Measurements from ENCODE around the gene TFEB. TPM values are rescaled to one million over a fixed set of nuclear protein-coding genes. Genes with fewer than 3 reads are reported as not detected.

The TFEB gene
- total RNA-seq, 1 donor from 2014 or later: 37.8 TPM

DNA sequence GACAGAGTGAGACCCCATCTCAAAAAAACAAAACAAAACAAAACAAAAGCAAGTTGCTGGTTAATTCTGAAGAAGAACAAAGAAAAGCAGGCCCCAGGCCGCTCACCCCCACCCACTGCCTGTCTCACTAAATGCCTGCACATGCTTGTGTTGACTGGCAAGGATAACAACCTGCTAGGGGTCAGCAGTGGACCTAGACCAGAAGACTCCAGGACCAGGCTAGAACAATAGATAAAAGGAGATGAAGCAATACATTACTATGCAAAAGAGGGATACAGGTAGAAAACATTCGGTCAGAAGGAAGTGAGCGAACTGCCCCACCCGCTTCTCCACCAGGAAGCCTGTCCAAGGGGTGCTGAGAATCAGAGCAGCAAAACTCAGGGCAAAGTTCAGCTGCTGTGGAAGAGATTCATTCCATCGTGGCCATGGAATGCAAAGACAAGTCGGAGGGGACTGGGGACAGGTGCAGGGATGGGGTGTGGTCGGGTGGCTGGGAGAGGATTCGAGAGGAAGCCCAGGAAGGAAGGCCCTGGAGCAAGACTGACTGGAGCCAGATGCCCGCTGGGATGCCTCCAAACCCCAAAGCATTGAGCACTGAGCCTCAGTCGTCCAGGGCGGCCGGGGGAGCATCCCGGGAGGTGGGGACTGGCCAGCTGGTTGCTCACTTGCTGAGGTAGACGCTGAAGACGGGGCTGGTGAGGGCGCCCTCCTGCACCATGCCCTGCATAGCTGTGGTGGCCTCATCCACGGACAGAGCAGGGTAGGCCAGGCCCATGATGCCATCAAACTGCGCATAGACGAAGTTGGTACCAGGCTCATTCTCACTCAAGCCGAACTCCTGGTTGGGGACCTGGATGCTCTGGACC lies 6.5 kb upstream of the TFEB start:
- intact Hi-C loops (cut with DNase I): no loop called here
- Histone ChIP-seq H3K36me3 (no peaks in the 10 kb centered on the region), H3K27me3 (no peaks in the 10 kb centered on the region), H3K9me3 (no peaks in the 10 kb centered on the region), H3K4me3 (no peak overlapping the region), H3K27ac (no peak overlapping the region), H3K4me1 (no peaks in the 10 kb centered on the region)
- DNase-seq (ENCODE audit: extremely low spot score in 2 of 2): no peak
- TF ChIP-seq POLR2A (IDR thresholded peaks at IDR 0.05): no peak
- TF ChIP-seq POLR2AphosphoS5 (IDR thresholded peaks at IDR 0.05; ENCODE audit: insufficient read depth in 1 of 2, low read depth in 1 of 2): no peak
- TF ChIP-seq, protein P1, sequence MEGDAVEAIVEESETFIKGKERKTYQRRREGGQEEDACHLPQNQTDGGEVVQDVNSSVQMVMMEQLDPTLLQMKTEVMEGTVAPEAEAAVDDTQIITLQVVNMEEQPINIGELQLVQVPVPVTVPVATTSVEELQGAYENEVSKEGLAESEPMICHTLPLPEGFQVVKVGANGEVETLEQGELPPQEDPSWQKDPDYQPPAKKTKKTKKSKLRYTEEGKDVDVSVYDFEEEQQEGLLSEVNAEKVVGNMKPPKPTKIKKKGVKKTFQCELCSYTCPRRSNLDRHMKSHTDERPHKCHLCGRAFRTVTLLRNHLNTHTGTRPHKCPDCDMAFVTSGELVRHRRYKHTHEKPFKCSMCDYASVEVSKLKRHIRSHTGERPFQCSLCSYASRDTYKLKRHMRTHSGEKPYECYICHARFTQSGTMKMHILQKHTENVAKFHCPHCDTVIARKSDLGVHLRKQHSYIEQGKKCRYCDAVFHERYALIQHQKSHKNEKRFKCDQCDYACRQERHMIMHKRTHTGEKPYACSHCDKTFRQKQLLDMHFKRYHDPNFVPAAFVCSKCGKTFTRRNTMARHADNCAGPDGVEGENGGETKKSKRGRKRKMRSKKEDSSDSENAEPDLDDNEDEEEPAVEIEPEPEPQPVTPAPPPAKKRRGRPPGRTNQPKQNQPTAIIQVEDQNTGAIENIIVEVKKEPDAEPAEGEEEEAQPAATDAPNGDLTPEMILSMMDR (IDR thresholded peaks at IDR 0.05): no peak

DNA sequence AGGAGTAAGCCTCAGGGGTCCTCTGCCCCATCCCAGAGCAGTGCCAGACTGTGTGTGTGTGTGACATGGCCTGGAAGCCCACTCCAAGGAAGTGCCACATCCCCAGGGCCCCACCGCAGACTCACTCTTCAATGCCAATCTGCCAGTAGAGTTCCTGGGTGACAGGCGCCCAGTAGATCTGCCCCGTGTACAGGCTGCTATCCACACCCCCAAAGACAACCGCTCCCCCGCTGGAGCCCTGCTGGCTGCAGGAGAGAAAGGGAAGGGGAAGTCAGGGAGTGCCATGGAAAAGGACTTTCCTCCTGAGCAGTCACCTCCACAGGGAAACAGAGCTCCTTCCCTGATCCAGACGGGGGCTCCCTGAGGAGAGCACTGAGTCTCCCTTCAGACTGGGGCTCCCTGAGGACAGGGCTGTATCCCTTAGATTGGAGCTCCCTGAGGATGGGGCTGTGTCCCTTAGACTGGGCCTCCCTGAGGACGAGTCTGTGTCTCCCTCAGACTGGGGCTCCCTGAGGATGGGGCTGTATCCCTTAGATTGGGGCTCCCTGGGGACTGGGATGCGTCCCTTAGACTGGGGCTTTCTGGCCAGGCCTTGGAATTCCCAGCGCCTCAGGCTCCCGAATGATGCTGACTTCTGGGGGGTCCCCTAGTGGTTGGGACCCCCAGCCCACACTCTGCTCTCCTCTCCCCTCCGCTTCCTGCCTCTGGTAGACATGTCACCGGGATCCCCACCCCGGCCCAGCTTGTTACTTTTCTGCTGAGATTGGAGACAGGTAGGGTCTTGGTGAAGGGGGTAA lies 5.2 kb upstream of the TFEB start:
- Histone ChIP-seq H3K4me3 (no peak overlapping the region), H3K9me3 (no peaks in the 10 kb centered on the region), H3K4me1 (peaks cover 7% of the 10 kb centered on the region), H3K36me3 (no peaks in the 10 kb centered on the region), H3K27me3 (no peaks in the 10 kb centered on the region), H3K27ac (no peak overlapping the region)
- TF ChIP-seq, protein P1 (IDR thresholded peaks at IDR 0.05): no peak
- TF ChIP-seq POLR2A (IDR thresholded peaks at IDR 0.05) (no peak), POLR2AphosphoS5 (IDR thresholded peaks at IDR 0.05; ENCODE audit: insufficient read depth in 1 of 2, low read depth in 1 of 2) (no peak)
- no peak for DNase-seq (ENCODE audit: extremely low spot score in 2 of 2)
- intact Hi-C loops (cut with DNase I): no loop called here

DNA sequence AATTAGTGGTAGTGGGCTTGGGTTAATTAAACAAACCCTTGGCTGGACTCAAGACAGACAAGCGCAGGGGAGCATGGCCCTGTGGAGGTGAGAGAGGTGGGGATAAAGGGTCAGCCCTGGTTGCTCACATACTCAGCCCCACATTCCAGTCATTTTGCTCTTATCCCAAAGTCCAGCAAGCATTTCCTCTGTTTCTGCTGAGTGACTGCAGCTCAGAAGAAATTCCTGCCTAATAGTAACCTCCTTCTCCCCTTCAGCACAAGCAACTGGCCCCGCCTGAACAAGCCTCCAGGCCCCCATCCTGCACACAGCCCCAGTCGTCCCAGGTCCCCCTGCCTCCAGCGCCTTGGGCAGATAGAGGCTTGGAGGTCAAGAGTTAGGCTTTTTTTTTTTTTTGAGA lies 3.6 kb upstream of the TFEB start:
- Histone ChIP-seq H3K9me3 (no peaks in the 10 kb centered on the region), H3K4me1 (peaks cover 7% of the 10 kb centered on the region), H3K36me3 (no peaks in the 10 kb centered on the region), H3K27me3 (no peaks in the 10 kb centered on the region), H3K4me3 (no peak overlapping the region), H3K27ac (no peak overlapping the region)
- no peak for DNase-seq (ENCODE audit: extremely low spot score in 2 of 2)
- no peak for TF ChIP-seq POLR2A (IDR thresholded peaks at IDR 0.05)
- TF ChIP-seq, protein P1 (IDR thresholded peaks at IDR 0.05): no peak
- TF ChIP-seq POLR2AphosphoS5 (IDR thresholded peaks at IDR 0.05; ENCODE audit: insufficient read depth in 1 of 2, low read depth in 1 of 2): no peak
- intact Hi-C loops (cut with DNase I): no loop called here

DNA sequence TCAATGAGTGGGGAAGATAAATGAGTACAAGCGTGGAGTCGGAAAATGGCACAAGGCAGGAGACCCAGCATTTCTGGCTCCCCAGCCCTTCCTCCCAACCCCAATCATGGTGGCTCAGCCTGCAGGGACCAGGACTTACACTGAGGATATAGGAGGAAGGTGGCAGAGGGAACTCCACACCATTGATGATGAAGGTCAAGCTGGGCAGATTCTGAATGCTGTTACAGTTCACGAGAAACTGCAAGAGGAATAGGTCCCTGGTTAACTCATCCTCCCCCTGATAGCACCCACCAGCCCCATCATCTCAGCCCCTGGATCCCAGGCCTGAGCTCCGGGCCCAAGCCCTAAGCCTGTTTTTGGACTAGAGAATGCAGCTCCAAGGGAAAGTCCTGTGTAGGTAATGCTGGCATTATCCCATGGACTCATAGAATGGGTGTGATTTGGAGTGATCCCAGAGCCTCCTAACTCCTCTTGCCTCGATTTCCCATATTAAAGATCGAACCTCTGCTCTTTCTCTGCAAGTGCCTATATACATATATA lies 2.3 kb upstream of the TFEB start:
- H3K4me3 ChIP-seq: no peak overlapping the region
- no peak overlapping the region for H3K27ac ChIP-seq
- no peaks in the 10 kb centered on the region for H3K36me3 ChIP-seq
- TF ChIP-seq POLR2AphosphoS5 (IDR thresholded peaks at IDR 0.05; ENCODE audit: insufficient read depth in 1 of 2, low read depth in 1 of 2) (no peak), POLR2A (IDR thresholded peaks at IDR 0.05) (no peak)
- TF ChIP-seq, protein P1 (IDR thresholded peaks at IDR 0.05): no peak
- intact Hi-C loops (cut with DNase I): no loop called here
- H3K4me1 ChIP-seq: peaks cover 20% of the 10 kb centered on the region
- no peak for DNase-seq (ENCODE audit: extremely low spot score in 2 of 2)
- no peaks in the 10 kb centered on the region for H3K27me3 ChIP-seq
- no peaks in the 10 kb centered on the region for H3K9me3 ChIP-seq
